Natural killer cell (primary cell): ENCODE results near the gene CDYL2. TPM values are rescaled to one million over a fixed set of nuclear protein-coding genes. Genes with fewer than 3 reads are reported as not detected.

Experiments used
- ATAC-seq, 3 donors: fragments of 150-1000 bp in 2 of 3; fragments of 200-7000 bp in 1 of 3; cut with Tn5 transposase; 1 replicate in 1 of 3; 2 replicates in 2 of 3; pipeline ENCODE4 v1.10.0; 2021; ENCODE audit warnings: mild to moderate bottlenecking in 2 of 3, moderate library complexity in 2 of 3
- DNase-seq, 2 donors: peaks; one replicate each; pipeline versions ENCODE4 v3.0.0 to v3.0.0-alpha.2; 2013 to 2021; ENCODE audit warnings: mixed read lengths in 1 of 2
- H3K27ac ChIP-seq: one replicate; pipeline ENCODE4 v1.5.1; 2013; ENCODE audit warnings: mild to moderate bottlenecking, low read length
- H3K27me3 ChIP-seq: one replicate; pipeline ENCODE4 v1.6.1; 2013; ENCODE audit warnings: low read length; ENCODE audit not compliant: control insufficient read depth, insufficient read depth
- H3K36me3 ChIP-seq: one replicate; pipeline ENCODE4 v1.6.1; 2013; ENCODE audit warnings: low read length; ENCODE audit not compliant: control insufficient read depth, insufficient read depth
- H3K4me1 ChIP-seq: one replicate; pipeline ENCODE4 v1.6.1; 2013; ENCODE audit warnings: low read length; ENCODE audit not compliant: control insufficient read depth, insufficient read depth
- H3K4me3 ChIP-seq: one replicate; pipeline ENCODE4 v1.5.1; 2013; ENCODE audit warnings: low read length
- H3K9me3 ChIP-seq: one replicate; pipeline ENCODE4 v1.6.1; 2013; ENCODE audit warnings: low read length; ENCODE audit not compliant: control insufficient read depth, insufficient read depth
- H3K27ac Mint-ChIP-seq, 2 donors: one replicate each; pipeline ENCODE4 v1.8.0; 2022; ENCODE audit warnings: mild to moderate bottlenecking in 2 of 2, mixed read lengths in 2 of 2, moderate library complexity in 1 of 2
- H3K27me3 Mint-ChIP-seq, 2 donors: one replicate each; pipeline ENCODE4 v1.8.0; 2022; ENCODE audit warnings: low read depth in 2 of 2, mixed read lengths in 2 of 2
- H3K36me3 Mint-ChIP-seq: one replicate; pipeline ENCODE4 v1.8.0; 2022; ENCODE audit warnings: mixed read lengths
- H3K4me1 Mint-ChIP-seq, 2 donors: one replicate each; pipeline ENCODE4 v1.8.0; 2022; ENCODE audit warnings: mixed read lengths in 2 of 2
- H3K4me3 Mint-ChIP-seq: one replicate; pipeline ENCODE4 v1.8.0; 2022; ENCODE audit warnings: mild to moderate bottlenecking, moderate library complexity, mixed read lengths
- H3K9me3 Mint-ChIP-seq, 2 donors: one replicate each; pipeline ENCODE4 v1.8.0; 2022; ENCODE audit warnings: mixed read lengths in 2 of 2
- CTCF ChIP-seq: fragments of 200-600 bp; IDR thresholded peaks from one replicate; pipeline ENCODE4 v1.8.0; 2022; ENCODE audit warnings: antibody characterized with exemption
- WGBS: methylation state at CpG from one replicate; pipeline ENCODE4 v1.1.7; 2013; ENCODE audit warnings: missing lambda C conversion rate; ENCODE audit not compliant: insufficient coverage; 5-methylcytosine and 5-hydroxymethylcytosine counted together
- intact Hi-C: fragments of 100-400 bp; cut with micrococcal nuclease; formaldehyde crosslinking; loops from one replicate; pipeline ENCODE4 v1.14.2; 2022
- total RNA-seq, 4 donors: library from RNA; stranded (reverse); fragments of 120-200 nt in 1 of 4; gene quantifications; one replicate each; pipeline versions ENCODE4 v1.2.3 to v1.2.4, GENCODE V29; 2013 to 2022

Gene CDYL2
- total RNA-seq, 3 donors from 2014 or later (not counting 1 experiment from before 2014, with no cell fraction given), result 2.7 to 14.5 (median 3.4) TPM

- H3K4me3 Mint-ChIP-seq, result no peak overlapping the region
- H3K27ac ChIP-seq, result no peak overlapping the region
- H3K9me3 Mint-ChIP-seq, result peaks cover 0 to 6% of the 10 kb centered on the region in 2 donors
- H3K27me3 Mint-ChIP-seq, result peaks cover 0 to 4% of the 10 kb centered on the region in 2 donors
- ATAC-seq (no peak), DNase-seq (no peak)
- H3K27me3 ChIP-seq, result no peaks in the 10 kb centered on the region
- no peak overlapping the region for H3K4me3 ChIP-seq
- no peaks in the 10 kb centered on the region for H3K4me1 ChIP-seq
- intact Hi-C loops, result no loop called here
- no peaks in the 10 kb centered on the region for H3K9me3 ChIP-seq
- whole genome bisulfite sequencing, result 96% methylated on average over 10 of the region's 10 CpGs
- no peaks in the 10 kb centered on the region for H3K36me3 Mint-ChIP-seq
- no peak for TF ChIP-seq CTCF
- H3K36me3 ChIP-seq, result no peaks in the 10 kb centered on the region
- no peak overlapping the region for H3K27ac Mint-ChIP-seq
- no peaks in the 10 kb centered on the region for H3K4me1 Mint-ChIP-seq
Measured at GRCh38 chr16:80664226-80664625, 140.2 kb downstream of the CDYL2 start.

GRCh38 chr16:80663078-80663477 lies 141.3 kb downstream of the CDYL2 start:
- Mint-ChIP-seq H3K36me3 (no peaks in the 10 kb centered on the region), H3K9me3 (peaks cover 3 to 9% of the 10 kb centered on the region in 2 donors), H3K4me1 (no peaks in the 10 kb centered on the region), H3K4me3 (no peak overlapping the region), H3K27me3 (peaks cover 0 to 4% of the 10 kb centered on the region in 2 donors), H3K27ac (no peak overlapping the region)
- H3K9me3 ChIP-seq, result no peaks in the 10 kb centered on the region
- intact Hi-C loops, result no loop called here
- TF ChIP-seq CTCF, result no peak
- H3K27me3 ChIP-seq, result no peaks in the 10 kb centered on the region
- no peak for DNase-seq
- 100% methylated on average over 1 of the region's 1 CpG for WGBS
- H3K4me3 ChIP-seq, result no peak overlapping the region
- H3K36me3 ChIP-seq, result no peaks in the 10 kb centered on the region
- ATAC-seq, result no peak
- H3K27ac ChIP-seq, result no peak overlapping the region
- H3K4me1 ChIP-seq, result no peaks in the 10 kb centered on the region

GRCh38 chr16:80659865-80660264 lies 144.5 kb downstream of the CDYL2 start:
- intact Hi-C loops, result no loop called here
- no peak for ATAC-seq
- 100% methylated on average over 1 of the region's 1 CpG for WGBS

More at GRCh38 chr16:80659865-80660264, 144.5 kb downstream of the CDYL2 start:
- DNase-seq, result no peak
- Mint-ChIP-seq H3K4me3 (no peak overlapping the region), H3K4me1 (peaks cover 0 to 5% of the 10 kb centered on the region in 2 donors), H3K36me3 (no peaks in the 10 kb centered on the region), H3K9me3 (peaks cover 3 to 9% of the 10 kb centered on the region in 2 donors), H3K27ac (no peak overlapping the region), H3K27me3 (peaks cover 0 to 4% of the 10 kb centered on the region in 2 donors)
- Histone ChIP-seq H3K4me1 (peaks cover 4% of the 10 kb centered on the region), H3K27ac (no peak overlapping the region), H3K4me3 (no peak overlapping the region), H3K9me3 (no peaks in the 10 kb centered on the region), H3K27me3 (no peaks in the 10 kb centered on the region), H3K36me3 (no peaks in the 10 kb centered on the region)
- no peak for TF ChIP-seq CTCF
